ENCODE measurements around the gene SNTB2.

Gene SNTB2

DNA sequence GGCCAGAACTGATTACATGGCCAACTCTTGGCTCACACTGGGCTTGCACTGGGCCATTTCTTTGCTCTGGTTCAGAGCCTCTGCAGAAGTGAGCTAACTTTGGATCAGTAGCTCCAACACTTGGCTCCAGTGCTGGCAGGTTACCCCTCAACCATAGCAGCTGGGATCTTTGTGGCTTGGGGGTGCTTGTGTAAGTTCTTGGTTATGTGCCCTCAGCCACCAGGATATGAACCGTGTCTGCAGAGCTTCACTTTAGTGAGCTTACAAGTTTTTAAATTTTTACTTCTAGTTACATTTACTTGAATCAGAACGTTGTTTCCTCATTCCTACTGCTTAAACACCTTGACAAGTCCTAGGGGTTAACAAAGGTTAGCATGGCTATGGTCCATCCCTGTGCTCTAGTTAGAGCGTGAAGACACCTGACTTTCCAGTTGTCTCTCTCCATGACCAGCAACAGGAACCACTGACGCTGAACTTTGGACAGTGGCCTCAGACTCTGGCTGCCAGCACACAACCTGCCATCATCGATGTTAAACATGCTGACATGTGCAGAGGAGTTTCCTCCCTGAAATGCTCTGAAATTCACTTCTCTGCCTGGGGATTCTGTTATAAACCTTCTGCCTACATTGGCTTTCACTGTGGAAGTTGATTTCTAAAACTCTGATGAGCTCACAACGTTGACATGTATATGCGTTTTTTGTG lies 139.4 kb downstream of the SNTB2 start:
- no peaks in the 10 kb centered on the region for H3K27me3 ChIP-seq
- H3K9me3 ChIP-seq = no peaks in the 10 kb centered on the region
- TF ChIP-seq, protein P1, sequence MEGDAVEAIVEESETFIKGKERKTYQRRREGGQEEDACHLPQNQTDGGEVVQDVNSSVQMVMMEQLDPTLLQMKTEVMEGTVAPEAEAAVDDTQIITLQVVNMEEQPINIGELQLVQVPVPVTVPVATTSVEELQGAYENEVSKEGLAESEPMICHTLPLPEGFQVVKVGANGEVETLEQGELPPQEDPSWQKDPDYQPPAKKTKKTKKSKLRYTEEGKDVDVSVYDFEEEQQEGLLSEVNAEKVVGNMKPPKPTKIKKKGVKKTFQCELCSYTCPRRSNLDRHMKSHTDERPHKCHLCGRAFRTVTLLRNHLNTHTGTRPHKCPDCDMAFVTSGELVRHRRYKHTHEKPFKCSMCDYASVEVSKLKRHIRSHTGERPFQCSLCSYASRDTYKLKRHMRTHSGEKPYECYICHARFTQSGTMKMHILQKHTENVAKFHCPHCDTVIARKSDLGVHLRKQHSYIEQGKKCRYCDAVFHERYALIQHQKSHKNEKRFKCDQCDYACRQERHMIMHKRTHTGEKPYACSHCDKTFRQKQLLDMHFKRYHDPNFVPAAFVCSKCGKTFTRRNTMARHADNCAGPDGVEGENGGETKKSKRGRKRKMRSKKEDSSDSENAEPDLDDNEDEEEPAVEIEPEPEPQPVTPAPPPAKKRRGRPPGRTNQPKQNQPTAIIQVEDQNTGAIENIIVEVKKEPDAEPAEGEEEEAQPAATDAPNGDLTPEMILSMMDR (IDR thresholded peaks at IDR 0.05; ENCODE audit: low read depth, low read length) = no peak
- H3K4me3 ChIP-seq (ENCODE audit: low read depth, low read length) = no peak overlapping the region
- DNase-seq = no peak
- H3K36me3 ChIP-seq = peaks cover 74% of the 10 kb centered on the region
- peaks cover 10% of the 10 kb centered on the region for H3K4me1 ChIP-seq

DNA sequence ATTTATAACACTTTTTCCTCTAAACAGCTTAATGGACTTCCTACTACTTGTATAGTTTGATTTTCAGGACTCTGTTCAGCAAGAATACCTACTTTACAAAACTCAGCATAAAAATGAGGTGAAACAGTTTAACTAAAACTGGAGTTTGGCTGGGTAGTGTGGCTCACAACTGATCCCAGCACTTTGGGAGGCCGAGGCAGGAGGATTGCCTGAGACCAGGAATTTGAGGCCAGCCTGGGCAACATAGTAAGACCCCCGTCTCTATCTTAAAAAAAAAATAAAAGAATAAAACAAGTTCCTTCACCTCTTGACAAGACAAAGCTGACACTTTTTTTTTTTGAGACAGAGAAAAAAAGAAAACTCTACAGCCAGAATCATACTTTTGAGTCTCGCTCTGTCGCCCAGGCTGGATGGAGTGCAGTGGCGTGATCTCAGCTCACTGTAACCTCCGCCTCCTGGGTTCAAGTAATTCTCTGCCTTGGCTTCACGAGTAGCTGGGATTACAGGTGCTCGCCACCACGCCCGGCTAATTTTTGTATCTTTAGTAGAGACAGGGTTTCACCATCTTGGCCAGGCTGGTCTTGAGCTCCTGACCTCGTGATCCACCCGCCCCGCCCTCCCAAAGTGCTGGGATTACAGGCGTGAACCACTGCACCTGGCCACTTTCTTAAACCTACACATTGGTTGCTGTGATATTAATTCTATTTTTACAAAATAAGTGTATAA lies 140.8 kb downstream of the SNTB2 start:
- DNase-seq = no peak
- no peaks in the 10 kb centered on the region for H3K27me3 ChIP-seq
- no peak overlapping the region; the same call in 1 of the 2 replicates for H3K4me3 ChIP-seq (ENCODE audit: low read depth, low read length)
- no peaks in the 10 kb centered on the region for H3K9me3 ChIP-seq
- TF ChIP-seq, protein P1 (IDR thresholded peaks at IDR 0.05; ENCODE audit: low read depth, low read length) = no peak
- H3K4me1 ChIP-seq = peaks cover 10% of the 10 kb centered on the region
- H3K36me3 ChIP-seq = peaks cover 73% of the 10 kb centered on the region

DNA sequence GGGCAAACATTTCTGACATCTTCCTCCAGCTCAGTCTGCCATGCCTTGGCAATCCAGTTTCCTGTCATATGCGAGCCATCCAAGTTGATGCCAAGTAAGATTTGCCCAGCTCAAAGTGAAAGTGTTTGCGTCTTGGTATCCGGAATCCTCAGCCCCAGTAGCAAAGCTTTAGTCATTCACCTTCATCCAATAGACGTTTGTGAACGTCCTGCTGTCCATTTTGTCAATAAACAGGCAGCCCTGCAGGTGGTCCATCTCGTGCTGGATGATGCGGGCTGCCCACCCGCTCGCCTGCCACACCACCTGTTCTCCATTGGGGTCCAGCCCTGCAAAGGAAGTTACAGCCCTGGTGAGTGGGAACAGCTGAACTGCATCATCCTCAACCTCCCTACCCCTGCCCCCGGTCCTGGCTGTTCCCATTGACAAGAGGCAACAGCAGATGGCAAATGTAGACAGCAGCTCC lies 141.9 kb downstream of the SNTB2 start:
- peaks cover 73% of the 10 kb centered on the region for H3K36me3 ChIP-seq
- TF ChIP-seq, protein P1 (IDR thresholded peaks at IDR 0.05; ENCODE audit: low read depth, low read length) = no peak
- H3K27me3 ChIP-seq = no peaks in the 10 kb centered on the region
- no peak for DNase-seq
- H3K4me3 ChIP-seq (ENCODE audit: low read depth, low read length) = peak overlapping the region; percentile 91
- peaks cover 10% of the 10 kb centered on the region for H3K4me1 ChIP-seq
- H3K9me3 ChIP-seq = no peaks in the 10 kb centered on the region

DNA sequence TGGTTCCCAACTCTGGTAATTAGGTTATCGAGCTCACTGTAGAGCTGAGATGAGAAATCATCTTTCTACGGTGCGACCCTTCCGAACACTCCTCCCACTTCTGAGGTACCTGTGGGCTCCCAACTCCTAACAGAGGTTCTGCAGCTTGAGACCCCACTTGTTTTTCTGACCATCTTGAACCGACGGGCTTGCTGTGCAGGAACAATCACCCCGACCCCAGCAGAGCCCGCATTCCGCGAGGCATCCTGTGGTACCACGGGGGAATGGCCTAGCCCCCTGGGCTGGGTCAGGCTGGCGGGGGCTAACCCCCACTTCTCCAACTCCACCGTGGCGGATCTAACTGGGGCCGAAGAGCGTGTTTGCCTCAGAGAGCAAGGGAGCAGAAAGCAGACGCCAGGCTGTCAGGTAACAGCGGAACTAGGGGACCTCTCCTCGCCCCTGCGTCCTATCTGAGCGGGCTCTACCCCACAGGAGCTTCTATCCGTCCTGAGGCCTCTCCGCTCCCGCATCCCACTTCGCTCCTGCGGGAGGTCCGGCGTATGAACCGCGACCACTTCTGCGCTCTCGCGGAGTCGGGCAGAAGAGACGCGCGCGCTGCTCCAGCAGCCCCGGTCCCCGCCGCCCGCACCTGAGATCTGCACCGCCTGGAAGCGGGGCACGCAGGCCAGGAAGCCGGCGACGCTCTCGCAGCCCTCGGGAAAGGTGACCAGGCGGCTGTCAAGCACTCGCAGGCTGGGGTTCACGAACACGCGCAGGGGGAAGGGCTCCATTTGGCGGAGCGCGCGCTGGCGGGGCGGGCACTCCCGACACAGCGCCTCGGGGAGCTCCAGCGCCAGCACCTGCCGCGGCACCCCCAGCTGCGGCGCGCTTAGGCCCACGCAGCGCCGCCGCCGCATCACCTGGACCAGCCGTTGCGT lies 142.7 kb downstream of the SNTB2 start:
- no peaks in the 10 kb centered on the region for H3K9me3 ChIP-seq
- TF ChIP-seq, protein P1 (IDR thresholded peaks at IDR 0.05; ENCODE audit: low read depth, low read length) = no peak
- H3K4me1 ChIP-seq = peaks cover 2% of the 10 kb centered on the region
- peaks cover 73% of the 10 kb centered on the region for H3K36me3 ChIP-seq
- H3K27me3 ChIP-seq = no peaks in the 10 kb centered on the region
- no peak for DNase-seq
- H3K4me3 ChIP-seq (ENCODE audit: low read depth, low read length) = peak overlapping the region; percentile 91

DNA sequence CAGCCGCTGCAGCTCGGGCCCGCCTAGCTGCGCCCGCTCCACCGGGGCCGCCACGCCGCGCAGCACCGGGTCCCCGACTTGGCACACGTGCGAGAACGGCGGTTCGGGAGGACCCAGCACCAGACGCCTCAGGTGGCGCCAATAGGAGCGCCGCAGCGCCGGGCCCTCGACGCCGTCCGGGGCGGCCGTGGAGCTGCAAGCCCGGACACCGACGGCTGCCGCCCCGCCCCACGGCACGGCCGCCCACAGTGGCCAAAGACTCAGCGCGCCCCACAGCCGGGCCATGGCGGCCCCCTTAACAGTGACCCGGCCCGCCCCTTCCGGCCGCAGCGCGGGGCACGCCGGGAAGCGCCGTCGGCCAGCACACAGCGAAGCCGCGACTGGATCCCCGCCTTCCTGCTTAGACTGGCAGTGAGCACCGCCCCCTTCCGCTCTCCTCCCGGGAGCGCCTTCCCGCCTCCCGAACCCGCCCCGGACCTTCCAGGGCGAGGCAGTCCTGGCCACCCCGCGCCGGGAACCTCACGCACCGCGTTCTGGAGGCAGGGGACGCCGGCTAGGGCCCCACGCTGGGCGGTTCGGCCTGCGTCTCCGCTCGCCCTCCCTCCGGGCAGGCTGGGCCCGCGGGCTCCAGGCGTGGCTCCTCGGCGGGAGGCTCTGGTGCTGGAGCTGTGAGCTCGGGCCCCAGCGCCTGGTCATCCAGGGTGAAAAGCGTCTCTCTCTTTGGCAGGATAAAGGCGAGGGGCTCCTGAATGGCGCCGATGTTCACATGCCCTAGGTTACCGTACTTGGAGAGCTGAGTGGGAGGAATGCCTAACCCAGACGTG lies 143.5 kb downstream of the SNTB2 start, which contains the start of gene PDF:
Gene PDF, minus strand, starts transcription at position 303 of the 824 bp plus-strand sequence. Its CDS starts 18 bp downstream, at position 285.
- TF ChIP-seq, protein P1 (IDR thresholded peaks at IDR 0.05; ENCODE audit: low read depth, low read length) = no peak
- H3K9me3 ChIP-seq = no peaks in the 10 kb centered on the region
- H3K36me3 ChIP-seq = peaks cover 73% of the 10 kb centered on the region
- peak within 1 kb of the TSS; percentile 91 for H3K4me3 ChIP-seq (ENCODE audit: low read depth, low read length)
- no peaks in the 10 kb centered on the region for H3K27me3 ChIP-seq
- peak; percentile 97 for DNase-seq
- H3K4me1 ChIP-seq = no peaks in the 10 kb centered on the region
